22Rv1 (cell line): ENCODE results near the gene MYO9B.

Source experiments
- CTCF ChIP-seq: fragments of 450-650 bp; IDR thresholded peaks from 2 replicates; pipeline ENCODE4 v1.5.1; 2017; ENCODE audit warnings: mild to moderate bottlenecking
- ZFX ChIP-seq: fragments of 450-650 bp; IDR thresholded peaks from 2 replicates; pipeline ENCODE4 v1.6.1; 2017; ENCODE audit warnings: antibody characterized with exemption, borderline replicate concordance

- TF ChIP-seq CTCF (peak; percentile 56), ZFX (no peak)
These were observed 23.1 kb upstream of the MYO9B start for GRCh38 chr19:17052439-17052838.
